D721Med (cell line): ENCODE measurements around the gene RBM26.

ENCODE experiments used
- DNase-seq: peaks from one replicate; pipeline ENCODE4 v3.0.0; 2011; ENCODE audit warnings: low spot score; ENCODE audit not compliant: insufficient read length
- FAIRE-seq: peaks from 2 replicates; lab custom pipeline; 2011; peaks lifted over from hg19 to GRCh38; lab: Jason Lieb, UNC
- CTCF ChIP-seq: IDR thresholded peaks from 2 replicates; pipeline ENCODE4 v1.5.1; 2012; ENCODE audit warnings: mild to moderate bottlenecking, control low read depth; ENCODE audit not compliant: insufficient read depth; ENCODE audit errors: missing control alignments

The RBM26 gene

GRCh38 chr13:79398915-79399314 is 7.1 kb downstream of the RBM26 start:
- DNase-seq: no peak
- TF ChIP-seq CTCF: no peak
- FAIRE-seq: peak; percentile 21

GRCh38 chr13:79398127-79398526 is 7.9 kb downstream of the RBM26 start:
- DNase-seq (no peak), FAIRE-seq (no peak)
- no peak for TF ChIP-seq CTCF

- DNase-seq (no peak), FAIRE-seq (no peak)
- TF ChIP-seq CTCF: no peak
These were observed 10.2 kb downstream of the RBM26 start for GRCh38 chr13:79395881-79396280.

- no peak for FAIRE-seq
- DNase-seq: no peak
- no peak for TF ChIP-seq CTCF
These were observed 12.3 kb downstream of the RBM26 start for GRCh38 chr13:79393564-79394249.

- no peak for FAIRE-seq
- no peak for DNase-seq
- no peak for TF ChIP-seq CTCF
These were observed 13.0 kb downstream of the RBM26 start for GRCh38 chr13:79392882-79393563.

- DNase-seq: no peak
- no peak for TF ChIP-seq CTCF
- FAIRE-seq: no peak
These were observed 17.0 kb downstream of the RBM26 start for GRCh38 chr13:79389026-79389425.

- DNase-seq (no peak), FAIRE-seq (peak; percentile 29)
- no peak for TF ChIP-seq CTCF
These were observed 18.2 kb downstream of the RBM26 start for GRCh38 chr13:79387853-79388252.
